Measurements from ENCODE around the gene PARD6B. TPM values are rescaled to one million over a fixed set of nuclear protein-coding genes. Genes with fewer than 3 reads are reported as not detected.

The PARD6B gene
- polyA plus RNA-seq, 1 of the 3 experiments (the other 2 are of a cell fraction): 0.49 TPM

DNA sequence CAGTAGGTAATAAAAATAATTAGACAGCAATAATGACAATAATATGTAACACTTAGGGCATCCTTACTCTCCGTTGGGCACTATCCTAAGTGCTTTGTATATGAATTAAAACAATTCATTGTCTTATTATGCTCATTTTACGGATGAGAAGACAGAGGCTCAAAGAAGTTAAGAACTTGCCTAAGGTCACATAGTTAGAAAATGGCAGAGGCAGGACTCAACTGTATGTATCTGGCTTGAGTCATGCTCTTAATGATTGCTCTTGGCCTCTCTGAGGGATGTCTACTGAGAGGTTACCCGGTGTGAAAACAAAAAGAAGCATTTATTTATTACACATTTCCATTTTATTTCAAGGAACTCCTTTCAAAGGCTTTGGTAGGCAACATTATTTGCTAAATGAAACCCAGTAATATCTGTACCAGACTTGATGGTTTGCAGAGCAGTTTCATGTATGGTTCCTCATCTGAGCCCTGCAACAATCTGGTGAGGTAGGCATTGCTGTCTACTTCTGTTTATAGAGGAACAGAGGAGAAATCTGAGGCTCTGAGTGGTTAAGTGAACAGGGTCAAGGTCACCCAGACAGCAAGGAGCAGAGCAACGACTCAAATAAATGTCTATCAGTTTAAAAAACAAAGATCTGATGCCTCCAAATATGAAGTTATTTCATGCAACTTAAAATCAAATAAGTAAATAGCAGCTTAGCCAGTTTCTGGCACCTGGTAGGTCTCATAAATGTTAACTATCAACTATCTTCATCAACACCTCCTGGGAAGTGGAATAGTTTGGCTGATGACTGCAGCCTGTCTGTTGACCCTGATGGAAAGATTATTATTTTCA lies 4.2 kb upstream of the PARD6B start:
- H3K36me3 ChIP-seq (replicated peaks in 1 of 2; ENCODE audit: control insufficient read depth in 1 of 2, insufficient read depth in 2 of 2, low read length in 1 of 2): no peaks in the 10 kb centered on the region
- peaks cover 12 to 13% of the 10 kb centered on the region in 2 experiments for H3K4me1 ChIP-seq (ENCODE audit: control insufficient read depth in 1 of 2, insufficient read depth in 2 of 2, low read depth in 1 of 2, low read length in 1 of 2)
- H3F3A ChIP-seq (replicated peaks; ENCODE audit: insufficient read depth): peaks cover 8% of the 10 kb centered on the region
- H4K20me1 ChIP-seq (ENCODE audit: insufficient read depth): no peaks in the 10 kb centered on the region
- no peak overlapping the region for H3K4me2 ChIP-seq
- no peaks in the 10 kb centered on the region for H3K27me3 ChIP-seq (ENCODE audit: insufficient read depth)
- no peak for TF ChIP-seq POLR2AphosphoS5 (IDR thresholded peaks at IDR 0.05; ENCODE audit: low read depth, low read length)
- no peaks in the 10 kb centered on the region for H3K9me3 ChIP-seq
- H3K9ac ChIP-seq: no peak overlapping the region
- no peak for DNase-seq
- ChIA-PET CTCF (interaction anchor here (0.6 to 1.0 kb wide), 3 partner anchors 22 to 1762 kb away, joined by 3 to 4 read pairs (median 3); no protein-coding TSS in a partner anchor), POLR2A (no interaction called here)
- H2AFZ ChIP-seq (ENCODE audit: low read depth): no peak overlapping the region
- no peak overlapping the region for H3K27ac ChIP-seq (ENCODE audit: low read depth in 2 of 2, low read length in 1 of 2)
- H3K79me2 ChIP-seq (ENCODE audit: insufficient read depth): no peaks in the 10 kb centered on the region
- no peaks in the 10 kb centered on the region for H3K9me2 ChIP-seq
- no peak overlapping the region for H3K4me3 ChIP-seq (ENCODE audit: low read depth in 2 of 2, low read length in 1 of 2)
- WGBS (ENCODE audit: low lambda C conversion rate): 72% methylated on average over 4 of the region's 4 CpGs

DNA sequence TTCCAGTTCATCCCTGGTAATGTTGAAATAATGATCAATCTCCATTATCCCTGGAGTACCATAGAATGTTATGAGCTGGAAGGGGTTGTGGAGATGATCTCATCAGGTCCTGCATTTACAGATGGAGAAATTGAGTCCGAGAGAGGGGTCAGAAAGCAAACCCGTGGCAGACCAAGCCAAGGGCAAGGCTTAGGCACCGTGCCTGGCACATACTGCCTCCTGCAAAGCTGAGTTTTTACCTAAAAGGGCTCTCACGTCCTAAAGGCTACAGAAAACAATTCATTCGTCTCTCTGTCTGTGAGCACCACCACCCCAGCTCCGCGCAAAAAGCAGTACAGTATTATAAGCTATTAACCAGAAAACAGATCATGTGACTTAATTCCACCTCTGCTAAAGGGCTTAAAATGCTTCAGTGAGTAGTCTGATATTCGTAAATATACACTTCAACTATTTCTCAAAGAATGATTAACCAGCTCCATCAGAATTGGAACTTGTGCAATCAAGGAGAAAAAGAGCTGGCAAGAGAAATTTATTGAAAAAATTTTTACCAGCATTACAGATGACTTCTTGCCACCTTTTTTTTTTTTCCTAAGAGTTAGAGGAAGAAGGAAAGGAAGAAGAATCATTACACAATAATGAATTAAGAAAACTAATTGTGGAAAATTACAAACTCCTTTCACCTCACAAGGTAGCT lies 3.4 kb upstream of the PARD6B start:
- Histone ChIP-seq H3F3A (replicated peaks; ENCODE audit: insufficient read depth) (peaks cover 14% of the 10 kb centered on the region), H3K9ac (no peak overlapping the region), H3K9me3 (no peaks in the 10 kb centered on the region), H3K9me2 (no peaks in the 10 kb centered on the region), H4K20me1 (ENCODE audit: insufficient read depth) (no peaks in the 10 kb centered on the region), H3K4me3 (ENCODE audit: low read depth in 2 of 2, low read length in 1 of 2) (no peak overlapping the region), H3K36me3 (replicated peaks in 1 of 2; ENCODE audit: control insufficient read depth in 1 of 2, insufficient read depth in 2 of 2, low read length in 1 of 2) (no peaks in the 10 kb centered on the region), H3K4me2 (no peak overlapping the region), H3K27me3 (ENCODE audit: insufficient read depth) (no peaks in the 10 kb centered on the region), H2AFZ (ENCODE audit: low read depth) (no peak overlapping the region), H3K4me1 (ENCODE audit: control insufficient read depth in 1 of 2, insufficient read depth in 2 of 2, low read depth in 1 of 2, low read length in 1 of 2) (peaks cover 13 to 15% of the 10 kb centered on the region in 2 experiments), H3K79me2 (ENCODE audit: insufficient read depth) (no peaks in the 10 kb centered on the region), H3K27ac (ENCODE audit: low read depth in 2 of 2, low read length in 1 of 2) (no peak overlapping the region)
- TF ChIP-seq, protein P1, sequence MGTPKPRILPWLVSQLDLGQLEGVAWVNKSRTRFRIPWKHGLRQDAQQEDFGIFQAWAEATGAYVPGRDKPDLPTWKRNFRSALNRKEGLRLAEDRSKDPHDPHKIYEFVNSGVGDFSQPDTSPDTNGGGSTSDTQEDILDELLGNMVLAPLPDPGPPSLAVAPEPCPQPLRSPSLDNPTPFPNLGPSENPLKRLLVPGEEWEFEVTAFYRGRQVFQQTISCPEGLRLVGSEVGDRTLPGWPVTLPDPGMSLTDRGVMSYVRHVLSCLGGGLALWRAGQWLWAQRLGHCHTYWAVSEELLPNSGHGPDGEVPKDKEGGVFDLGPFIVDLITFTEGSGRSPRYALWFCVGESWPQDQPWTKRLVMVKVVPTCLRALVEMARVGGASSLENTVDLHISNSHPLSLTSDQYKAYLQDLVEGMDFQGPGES (IDR thresholded peaks at IDR 0.05; ENCODE audit: low read depth, low read length): no peak
- TF ChIP-seq RCOR1 (IDR thresholded peaks at IDR 0.05; ENCODE audit: low read length) (no peak), NFIC (IDR thresholded peaks at IDR 0.05; ENCODE audit: borderline replicate concordance) (no peak), FOXJ3 (CRISPR knock-in tag; IDR thresholded peaks at IDR 0.05) (no peak), RXRA (IDR thresholded peaks at IDR 0.05; ENCODE audit: borderline replicate concordance, low read depth) (no peak), NRF1 (IDR thresholded peaks at IDR 0.05; ENCODE audit: low read depth, low read length) (no peak), YY1 (IDR thresholded peaks at IDR 0.05; ENCODE audit: low read depth) (no peak), JUND (IDR thresholded peaks at IDR 0.05) (no peak), GATA2 (CRISPR knock-in tag; IDR thresholded peaks at IDR 0.05) (no peak), RAD21 (IDR thresholded peaks at IDR 0.05; ENCODE audit: low read length) (no peak), MEF2A (IDR thresholded peaks at IDR 0.05; ENCODE audit: borderline replicate concordance, low read depth) (no peak), FOXM1 (IDR thresholded peaks at IDR 0.05; ENCODE audit: low read depth) (no peak), TEAD4 (IDR thresholded peaks at IDR 0.05; ENCODE audit: borderline replicate concordance, insufficient read depth) (no peak), EZH2phosphoT487 (IDR thresholded peaks at IDR 0.05; ENCODE audit: borderline replicate concordance, low read depth) (no peak), TAF1 (IDR thresholded peaks at IDR 0.05; ENCODE audit: borderline replicate concordance, low read depth, low read length) (no peak), SIN3A (IDR thresholded peaks at IDR 0.05; ENCODE audit: borderline replicate concordance, low read depth, low read length) (no peak)
- TF ChIP-seq, protein P2, sequence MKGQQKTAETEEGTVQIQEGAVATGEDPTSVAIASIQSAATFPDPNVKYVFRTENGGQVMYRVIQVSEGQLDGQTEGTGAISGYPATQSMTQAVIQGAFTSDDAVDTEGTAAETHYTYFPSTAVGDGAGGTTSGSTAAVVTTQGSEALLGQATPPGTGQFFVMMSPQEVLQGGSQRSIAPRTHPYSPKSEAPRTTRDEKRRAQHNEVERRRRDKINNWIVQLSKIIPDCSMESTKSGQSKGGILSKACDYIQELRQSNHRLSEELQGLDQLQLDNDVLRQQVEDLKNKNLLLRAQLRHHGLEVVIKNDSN (IDR thresholded peaks at IDR 0.05; ENCODE audit: borderline replicate concordance, low read depth): no peak
- TF ChIP-seq, protein P3, sequence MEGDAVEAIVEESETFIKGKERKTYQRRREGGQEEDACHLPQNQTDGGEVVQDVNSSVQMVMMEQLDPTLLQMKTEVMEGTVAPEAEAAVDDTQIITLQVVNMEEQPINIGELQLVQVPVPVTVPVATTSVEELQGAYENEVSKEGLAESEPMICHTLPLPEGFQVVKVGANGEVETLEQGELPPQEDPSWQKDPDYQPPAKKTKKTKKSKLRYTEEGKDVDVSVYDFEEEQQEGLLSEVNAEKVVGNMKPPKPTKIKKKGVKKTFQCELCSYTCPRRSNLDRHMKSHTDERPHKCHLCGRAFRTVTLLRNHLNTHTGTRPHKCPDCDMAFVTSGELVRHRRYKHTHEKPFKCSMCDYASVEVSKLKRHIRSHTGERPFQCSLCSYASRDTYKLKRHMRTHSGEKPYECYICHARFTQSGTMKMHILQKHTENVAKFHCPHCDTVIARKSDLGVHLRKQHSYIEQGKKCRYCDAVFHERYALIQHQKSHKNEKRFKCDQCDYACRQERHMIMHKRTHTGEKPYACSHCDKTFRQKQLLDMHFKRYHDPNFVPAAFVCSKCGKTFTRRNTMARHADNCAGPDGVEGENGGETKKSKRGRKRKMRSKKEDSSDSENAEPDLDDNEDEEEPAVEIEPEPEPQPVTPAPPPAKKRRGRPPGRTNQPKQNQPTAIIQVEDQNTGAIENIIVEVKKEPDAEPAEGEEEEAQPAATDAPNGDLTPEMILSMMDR (IDR thresholded peaks at IDR 0.05): no peak
- TF ChIP-seq, protein P4, sequence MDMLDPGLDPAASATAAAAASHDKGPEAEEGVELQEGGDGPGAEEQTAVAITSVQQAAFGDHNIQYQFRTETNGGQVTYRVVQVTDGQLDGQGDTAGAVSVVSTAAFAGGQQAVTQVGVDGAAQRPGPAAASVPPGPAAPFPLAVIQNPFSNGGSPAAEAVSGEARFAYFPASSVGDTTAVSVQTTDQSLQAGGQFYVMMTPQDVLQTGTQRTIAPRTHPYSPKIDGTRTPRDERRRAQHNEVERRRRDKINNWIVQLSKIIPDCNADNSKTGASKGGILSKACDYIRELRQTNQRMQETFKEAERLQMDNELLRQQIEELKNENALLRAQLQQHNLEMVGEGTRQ (IDR thresholded peaks at IDR 0.05; ENCODE audit: borderline replicate concordance, low read depth, low read length): no peak
- ChIA-PET POLR2A (no interaction called here), CTCF (interaction anchor here (0.9 to 1.0 kb wide), 2 partner anchors 11 to 21 kb away, joined by 3 to 4 read pairs; no protein-coding TSS in a partner anchor)
- no peak for DNase-seq
- 68% methylated on average over 8 of the region's 8 CpGs for WGBS (ENCODE audit: low lambda C conversion rate)
